Astrocyte of the hippocampus (primary cell): ENCODE results near the gene CHP2.
"Not testable (repeated sequence)": the region's sequence is repeated elsewhere in the genome, so short reads cannot be mapped to it uniquely, and the experiment has no call there.

Source experiments
- DNase-seq: peaks from one replicate; pipeline ENCODE4 v3.0.0; 2011; ENCODE audit warnings: low read depth, low spot score

Gene CHP2

DNA sequence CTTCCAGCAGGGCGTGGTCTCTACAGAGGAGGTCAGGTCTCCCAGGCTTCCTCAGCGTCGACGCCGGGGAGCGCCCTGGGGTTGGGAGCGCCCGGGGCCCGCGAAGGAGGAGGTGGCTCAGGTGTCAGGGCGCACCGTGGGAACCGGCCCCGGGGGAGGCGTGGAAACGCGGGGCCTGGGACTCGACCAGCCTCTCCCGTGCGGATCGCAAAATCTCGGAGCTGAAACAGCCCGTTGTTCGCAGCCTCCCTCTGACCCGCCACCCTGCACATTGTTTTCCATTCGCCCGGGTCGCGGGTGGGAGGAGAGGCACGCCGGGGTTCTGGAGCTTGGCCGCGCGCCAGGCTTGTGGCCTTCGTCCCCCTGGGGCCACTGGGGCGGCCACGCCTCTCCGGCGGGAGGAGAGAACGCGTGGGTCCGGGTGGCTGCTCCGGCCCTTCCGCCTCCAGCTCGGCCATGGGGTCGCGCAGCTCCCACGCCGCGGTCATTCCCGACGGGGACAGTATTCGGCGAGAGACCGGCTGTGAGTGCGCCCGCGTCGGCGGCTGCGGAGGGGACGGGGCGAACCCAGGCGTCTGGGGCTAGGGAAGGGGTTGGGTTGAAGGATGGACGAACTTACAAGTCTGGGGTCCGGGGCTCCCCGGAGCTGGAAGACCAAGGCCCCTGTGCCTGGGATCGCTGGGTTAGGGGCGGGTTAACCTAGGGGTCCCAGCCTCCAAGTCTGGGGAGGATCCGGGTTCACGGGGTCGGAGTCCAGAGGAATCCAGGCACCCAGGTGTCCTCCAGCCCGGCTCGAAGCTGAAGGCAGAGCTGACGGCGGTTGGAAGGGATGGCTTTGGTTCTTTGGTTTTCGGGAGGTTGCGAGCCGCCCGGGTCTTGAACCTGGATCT, at the start of gene CHP2:
TSS of gene CHP2 (plus strand) at position 433 of the 890 bp plus-strand sequence. CDS start at position 457, 24 bp downstream.
- peak; percentile 3 for DNase-seq

GRCh38 chr16:23705517-23705902, 49.3 kb upstream of the CHP2 start:
- no peak for DNase-seq

DNA sequence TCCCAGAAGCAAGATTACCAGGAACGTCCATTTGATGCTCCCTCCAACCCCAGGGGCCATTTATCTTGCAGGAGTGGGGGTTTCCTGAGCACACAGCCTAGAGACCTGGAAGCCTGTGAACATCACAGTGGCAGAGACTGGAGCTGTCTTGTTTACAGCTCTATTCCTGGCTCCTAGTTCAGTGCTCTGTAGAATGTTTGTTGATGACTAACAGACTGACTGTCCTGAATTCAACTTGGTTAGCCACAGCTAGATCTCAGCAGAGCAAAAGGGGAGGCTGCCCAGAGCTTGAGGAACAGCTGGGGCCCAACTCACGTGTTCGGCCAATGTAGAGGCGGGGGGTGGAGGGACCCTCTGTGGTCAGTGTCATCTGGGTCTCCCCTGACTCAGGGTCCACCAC, 48.4 kb upstream of the CHP2 start:
- DNase-seq, result no peak

- no peak for DNase-seq
These were observed 45.3 kb upstream of the CHP2 start for GRCh38 chr16:23709536-23709935.

DNA sequence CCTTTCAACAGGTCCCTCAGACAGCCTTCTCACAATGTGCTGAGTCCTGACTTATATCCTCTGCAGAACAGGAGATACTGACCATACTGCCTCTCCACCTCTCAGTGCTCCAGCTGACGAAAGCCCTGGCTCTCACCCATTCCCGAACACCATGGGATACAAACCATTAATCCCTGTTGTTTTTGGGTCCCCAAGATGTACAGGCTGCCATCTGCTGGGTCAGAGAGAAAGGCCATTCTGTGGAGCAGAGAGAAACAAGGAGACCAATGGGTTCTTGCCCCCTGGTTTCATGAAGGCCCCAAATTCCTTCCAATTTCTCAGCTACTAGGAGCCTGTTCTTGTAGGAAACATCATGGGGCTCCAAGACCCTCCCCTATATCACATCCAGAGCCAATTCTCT, 44.8 kb upstream of the CHP2 start:
- DNase-seq, result no peak

- no peak for DNase-seq
These were observed 44.3 kb upstream of the CHP2 start for GRCh38 chr16:23710504-23710903.

- DNase-seq, result no peak
These were observed 43.0 kb upstream of the CHP2 start for GRCh38 chr16:23711785-23712184.

- no peak for DNase-seq
These were observed 41.9 kb upstream of the CHP2 start, which contains the start of gene ERN2 for GRCh38 chr16:23712976-23713375. Gene ERN2 (minus strand): TSS chr16:23713222. CDS start chr16:23713187, 35 bp downstream.

- no peak for DNase-seq
These were observed 38.3 kb upstream of the CHP2 start for GRCh38 chr16:23716484-23716883.

DNA sequence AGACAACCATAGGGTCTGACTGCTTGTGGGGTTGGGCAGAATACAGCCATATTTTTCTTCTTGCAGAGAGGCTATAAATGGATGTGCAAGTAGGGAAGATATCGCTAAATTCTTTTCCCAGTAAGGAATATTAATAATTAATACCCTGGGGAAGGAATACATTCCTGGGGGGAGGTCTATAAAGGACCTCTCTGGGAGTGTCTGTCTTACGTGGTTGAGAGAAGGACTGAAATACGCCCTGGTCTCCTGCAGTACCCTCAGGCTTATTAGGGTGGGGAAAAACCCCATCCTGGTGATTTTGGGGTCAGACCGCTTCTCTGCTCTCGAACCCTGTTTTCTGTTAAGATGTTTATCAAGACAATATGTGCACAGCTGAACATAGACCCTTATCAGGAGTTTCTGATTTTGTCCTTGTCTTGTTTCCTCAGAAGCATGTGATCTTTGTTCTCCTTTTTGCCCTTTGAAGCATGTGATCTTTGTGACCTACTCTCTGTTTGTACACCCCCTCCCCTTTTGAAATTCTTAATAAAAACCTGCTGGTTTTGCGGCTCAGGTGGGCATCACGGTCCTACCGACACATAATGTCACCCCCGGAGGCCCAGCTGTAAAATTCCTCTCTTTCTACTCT, 32.1 kb upstream of the CHP2 start:
- DNase-seq, result not testable (repeated sequence)

- DNase-seq, result no peak
These were observed 30.6 kb upstream of the CHP2 start for GRCh38 chr16:23724096-23724784.

DNA sequence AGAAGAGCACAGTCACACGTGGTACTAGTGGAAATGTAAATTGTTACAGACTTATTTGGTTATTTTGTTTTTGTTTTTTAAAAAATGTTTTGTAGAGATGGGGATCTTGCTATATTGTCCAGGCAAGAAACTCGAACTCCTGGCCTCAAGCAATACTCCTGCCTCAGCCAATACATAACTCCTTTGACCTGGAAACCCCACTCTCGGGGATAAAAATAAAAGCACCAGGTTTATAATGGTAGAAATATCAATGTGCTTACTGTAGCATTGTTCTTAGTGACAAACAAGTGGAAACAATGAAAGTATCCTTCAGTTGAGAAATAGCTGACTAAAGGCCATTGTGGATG, 30.1 kb upstream of the CHP2 start:
- DNase-seq, result no peak

GRCh38 chr16:23726710-23727109, 28.1 kb upstream of the CHP2 start:
- DNase-seq, result no peak

- DNase-seq, result no peak
These were observed 26.7 kb upstream of the CHP2 start for GRCh38 chr16:23728112-23728477.

- peak; percentile 36 for DNase-seq
These were observed 25.1 kb upstream of the CHP2 start for GRCh38 chr16:23729503-23730424.

- DNase-seq, result no peak
These were observed 20.5 kb upstream of the CHP2 start for GRCh38 chr16:23734176-23734893.

- not testable (repeated sequence) for DNase-seq
These were observed 17.3 kb upstream of the CHP2 start for GRCh38 chr16:23737423-23738028.

DNA sequence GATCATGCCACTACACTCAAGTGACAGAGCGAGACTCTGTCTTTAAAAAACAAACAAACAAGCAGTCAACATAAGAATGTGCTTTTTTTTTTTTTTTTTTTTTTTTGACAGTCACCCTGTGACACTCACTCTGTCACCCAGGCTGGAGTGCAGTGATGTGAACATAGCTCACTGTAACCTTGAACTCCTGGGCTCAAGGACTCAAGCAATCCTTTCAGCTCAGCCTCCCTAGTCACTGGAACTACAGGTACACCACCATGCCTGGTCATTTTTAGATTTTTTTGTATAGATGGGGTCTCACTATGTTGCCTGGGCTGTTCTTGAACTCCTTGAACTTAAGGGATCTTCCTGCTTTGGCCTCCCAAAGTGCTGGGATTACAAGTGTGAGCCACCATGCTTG, 15.3 kb upstream of the CHP2 start:
- DNase-seq, result no peak

DNA sequence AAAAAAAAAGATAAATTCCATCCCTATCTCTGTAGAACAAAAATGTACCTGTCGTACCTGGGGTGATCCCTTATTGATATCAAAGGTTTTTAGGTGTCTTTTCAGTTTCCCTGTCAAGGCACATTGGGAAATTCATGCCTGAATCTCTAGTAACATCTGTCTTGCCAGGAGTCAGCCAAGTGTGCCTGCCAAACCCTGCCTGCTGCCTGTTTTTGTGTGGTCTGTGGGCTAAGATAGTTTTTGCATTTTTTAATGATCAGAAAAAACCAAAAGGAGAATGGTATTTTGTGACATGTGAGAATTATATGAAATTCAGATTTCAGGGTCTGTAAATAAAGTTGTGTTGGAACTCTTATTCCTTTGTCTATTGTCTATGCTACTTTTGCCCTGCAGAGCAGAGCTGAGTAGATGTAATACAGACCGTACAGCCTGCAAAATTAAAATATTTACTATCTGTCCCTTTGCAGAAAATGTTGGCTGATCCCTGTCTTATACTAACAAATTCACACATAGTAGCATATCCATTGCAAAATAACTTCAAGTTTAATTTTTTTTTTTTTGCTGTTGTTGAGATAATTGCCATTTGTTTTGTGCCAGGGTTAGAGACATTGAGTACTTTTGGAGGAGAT, 13.0 kb upstream of the CHP2 start:
- no peak for DNase-seq

DNA sequence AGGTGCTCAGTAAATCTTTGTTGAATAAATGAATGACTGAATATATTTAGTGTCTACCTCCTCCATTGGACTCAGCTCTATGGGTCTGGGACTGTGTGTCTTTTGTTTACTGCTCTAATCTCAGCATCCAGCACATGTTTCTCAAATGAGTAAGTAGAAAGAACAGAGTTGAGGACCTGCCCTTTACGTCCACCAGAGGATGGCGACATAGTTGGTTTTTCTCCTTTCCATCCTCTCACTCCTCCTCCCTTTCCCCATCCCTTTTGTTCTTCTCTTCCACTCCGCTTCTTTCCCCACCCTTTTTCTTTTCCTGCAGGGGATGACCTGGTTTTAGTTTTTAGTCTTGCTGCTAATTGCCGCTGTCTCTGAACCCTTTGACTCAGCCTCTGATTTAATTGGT, 12.1 kb upstream of the CHP2 start:
- no peak for DNase-seq
